GM10248 (cell line): ENCODE results near the gene NPC2.

Source experiments
- CTCF ChIA-PET: fragments of 300-600 bp; sonication (Branson Sonifier 250); formaldehyde crosslinking; extraction: SDS; loops from one replicate; lab custom pipeline; 2021; ENCODE audit warnings: antibody characterized with exemption; lab: Yijun Ruan, JAX
- POLR2A ChIA-PET: fragments of 350-650 bp; sonication (Branson Sonifier 250); formaldehyde crosslinking; extraction: SDS; loops from one replicate; lab custom pipeline; 2020; ENCODE audit warnings: antibody characterized with exemption; lab: Yijun Ruan, JAX
- DNase-seq: peaks from one replicate; pipeline ENCODE4 v3.0.0; 2012; ENCODE audit errors: extremely low spot score
- TF ChIP-seq, protein P1 (sequence below): IDR thresholded peaks from 2 replicates; pipeline ENCODE4 v1.5.1; 2012; ENCODE audit warnings: mild to moderate bottlenecking, low read depth; ENCODE audit errors: extremely low read depth, missing control alignments, control extremely low read depth

NPC2 gene

DNA sequence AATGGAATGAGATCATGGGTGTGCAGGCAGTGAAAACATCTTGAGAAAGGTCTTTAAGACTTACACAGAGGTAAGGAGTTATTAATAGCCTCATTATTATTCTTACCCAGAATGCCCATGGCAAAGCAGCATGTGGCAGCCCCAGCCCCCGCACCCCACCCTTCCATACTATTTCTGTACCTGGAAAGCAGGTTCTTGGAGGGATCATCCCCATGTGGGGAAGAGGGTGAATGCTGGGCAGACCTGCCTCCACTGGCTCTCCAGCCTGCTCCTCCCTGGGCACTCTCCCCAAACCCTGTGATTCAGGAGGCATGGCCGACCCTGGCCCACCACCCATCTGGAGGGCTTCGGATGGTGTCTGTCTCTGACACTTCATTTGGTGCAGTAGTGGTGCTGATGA lies 28.3 kb downstream of the NPC2 start:
- ChIA-PET POLR2A (no interaction called here), CTCF (interaction anchor here (1.0 to 1.9 kb wide), 3 partner anchors 17 to 28 kb away, joined by 3 to 4 read pairs (median 3); partner anchors contain the start of genes ISCA2 and NPC2)
- DNase-seq: no peak
- TF ChIP-seq, protein P1, sequence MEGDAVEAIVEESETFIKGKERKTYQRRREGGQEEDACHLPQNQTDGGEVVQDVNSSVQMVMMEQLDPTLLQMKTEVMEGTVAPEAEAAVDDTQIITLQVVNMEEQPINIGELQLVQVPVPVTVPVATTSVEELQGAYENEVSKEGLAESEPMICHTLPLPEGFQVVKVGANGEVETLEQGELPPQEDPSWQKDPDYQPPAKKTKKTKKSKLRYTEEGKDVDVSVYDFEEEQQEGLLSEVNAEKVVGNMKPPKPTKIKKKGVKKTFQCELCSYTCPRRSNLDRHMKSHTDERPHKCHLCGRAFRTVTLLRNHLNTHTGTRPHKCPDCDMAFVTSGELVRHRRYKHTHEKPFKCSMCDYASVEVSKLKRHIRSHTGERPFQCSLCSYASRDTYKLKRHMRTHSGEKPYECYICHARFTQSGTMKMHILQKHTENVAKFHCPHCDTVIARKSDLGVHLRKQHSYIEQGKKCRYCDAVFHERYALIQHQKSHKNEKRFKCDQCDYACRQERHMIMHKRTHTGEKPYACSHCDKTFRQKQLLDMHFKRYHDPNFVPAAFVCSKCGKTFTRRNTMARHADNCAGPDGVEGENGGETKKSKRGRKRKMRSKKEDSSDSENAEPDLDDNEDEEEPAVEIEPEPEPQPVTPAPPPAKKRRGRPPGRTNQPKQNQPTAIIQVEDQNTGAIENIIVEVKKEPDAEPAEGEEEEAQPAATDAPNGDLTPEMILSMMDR: no peak

DNA sequence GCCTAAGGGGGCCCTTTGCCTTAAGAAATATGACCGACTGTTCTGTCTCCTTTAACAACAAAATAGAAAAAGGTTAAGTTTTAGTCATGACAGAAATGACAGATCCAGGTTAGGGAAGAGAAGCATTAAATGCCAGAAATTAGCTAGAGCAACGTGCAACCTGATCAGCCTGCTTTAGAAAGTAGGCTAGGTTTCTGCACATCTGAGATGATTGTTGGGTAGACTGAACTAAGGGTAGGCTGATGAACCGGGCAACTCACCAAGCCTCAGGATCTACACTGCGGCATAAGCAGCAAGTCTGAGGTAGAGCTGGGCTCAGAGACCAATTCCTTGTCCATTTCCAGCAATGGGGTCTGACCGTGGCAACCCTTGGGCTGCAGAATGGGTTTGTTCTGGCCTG lies 29.4 kb downstream of the NPC2 start:
- DNase-seq: no peak
- ChIA-PET POLR2A (interaction anchor here (0.6 kb wide), 1 partner anchor 193 kb away, joined by 3 read pairs; no protein-coding TSS in a partner anchor), CTCF (interaction anchor here (1.0 to 1.4 kb wide), 3 partner anchors 22 to 31 kb away, joined by 3 to 4 read pairs (median 3); partner anchors contain the start of genes ISCA2 and NPC2)
- TF ChIP-seq, protein P1: no peak

DNA sequence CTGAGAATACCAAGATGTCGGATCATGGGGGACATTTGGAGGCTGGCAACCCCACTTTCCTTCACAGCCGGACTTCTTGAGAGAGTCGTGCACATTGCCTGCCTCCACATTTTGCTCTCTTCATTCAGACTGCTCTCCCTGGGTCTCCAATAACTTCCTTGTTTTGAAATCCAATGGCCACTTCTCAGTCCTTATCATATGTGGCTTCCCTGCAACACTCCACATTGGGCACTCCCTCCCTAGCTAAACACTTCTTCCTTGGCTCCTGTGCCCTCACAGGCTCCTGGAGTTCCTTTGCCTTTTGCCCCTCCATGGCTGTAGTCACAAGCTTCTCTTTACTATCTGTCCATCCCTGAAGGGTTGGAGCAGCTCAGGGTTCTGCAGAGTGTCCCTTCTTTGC lies 30.1 kb downstream of the NPC2 start:
- ChIA-PET POLR2A (interaction anchor here (0.6 kb wide), 1 partner anchor 194 kb away, joined by 3 read pairs; no protein-coding TSS in a partner anchor), CTCF (interaction anchor here (1.3 to 1.4 kb wide), 3 partner anchors 22 to 30 kb away, joined by 3 to 4 read pairs (median 3); no protein-coding TSS in a partner anchor)
- DNase-seq: no peak
- TF ChIP-seq, protein P1: no peak

DNA sequence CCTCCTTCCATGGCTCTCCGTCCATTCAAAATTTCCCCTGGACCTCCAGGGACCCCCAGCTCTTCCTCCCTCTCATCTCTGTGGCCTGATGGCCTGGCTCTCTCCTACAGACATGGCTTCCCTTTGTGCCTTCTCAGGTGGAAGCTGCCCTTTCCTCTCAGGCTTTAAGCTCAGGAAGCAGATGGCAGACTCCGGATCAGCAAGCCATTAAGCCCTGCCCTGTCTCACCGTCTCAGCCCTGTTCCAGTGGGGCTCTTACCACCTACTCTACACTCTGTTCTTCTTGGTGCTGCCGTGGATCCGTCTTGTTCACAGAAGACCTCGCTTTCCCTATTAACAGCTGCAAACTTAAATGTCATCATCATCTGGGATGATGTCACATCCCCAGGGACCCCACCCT lies 33.1 kb downstream of the NPC2 start:
- TF ChIP-seq, protein P1: no peak
- ChIA-PET POLR2A (interaction anchor here (0.6 kb wide), 1 partner anchor 12 kb away, joined by 3 read pairs; no protein-coding TSS in a partner anchor), CTCF (interaction anchor here (0.7 to 1.8 kb wide), 6 partner anchors 18 to 48 kb away, joined by 3 to 5 read pairs (median 4); partner anchors contain the start of genes ISCA2 and NPC2)
- no peak for DNase-seq

DNA sequence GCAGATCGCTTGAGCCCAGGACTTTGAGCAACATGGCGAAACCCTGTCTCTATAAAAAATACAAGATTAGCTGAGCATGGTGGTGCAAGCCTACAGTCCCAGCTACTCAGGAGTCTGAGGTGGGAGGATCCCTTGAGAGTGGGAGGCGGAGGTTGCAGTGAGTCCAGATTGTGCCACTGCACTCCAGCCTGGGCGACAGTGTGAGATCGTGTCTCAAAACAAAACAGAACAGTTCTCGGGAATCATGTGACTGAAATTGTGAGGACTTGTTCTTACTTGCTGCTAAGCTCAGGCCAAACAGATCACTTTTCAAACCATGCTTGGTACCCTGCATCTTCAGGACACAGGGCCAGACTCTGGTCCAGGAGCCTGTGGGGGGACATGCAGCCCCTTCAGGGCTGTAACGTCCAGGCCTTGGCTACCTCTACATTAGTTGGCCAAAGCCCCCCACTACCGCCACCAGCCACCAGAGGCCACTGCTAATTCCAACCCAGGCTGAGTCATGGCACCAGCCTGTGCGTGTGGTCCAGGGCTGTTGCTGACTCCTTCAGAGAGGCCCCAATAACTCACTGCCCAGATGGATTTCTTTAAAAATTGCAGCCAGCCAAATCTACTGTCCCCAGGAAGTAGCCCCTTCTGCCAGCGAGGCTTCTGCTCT lies 33.7 kb downstream of the NPC2 start:
- peak; percentile 57 for DNase-seq
- TF ChIP-seq, protein P1: peak; percentile 50
- CTCF ChIA-PET: interaction anchor here (0.7 to 2.0 kb wide), 7 partner anchors 16 to 107 kb away, joined by 3 to 8 read pairs (median 4); no protein-coding TSS in a partner anchor
- POLR2A ChIA-PET: interaction anchor here (0.6 kb wide), 1 partner anchor 12 kb away, joined by 3 read pairs; no protein-coding TSS in a partner anchor

DNA sequence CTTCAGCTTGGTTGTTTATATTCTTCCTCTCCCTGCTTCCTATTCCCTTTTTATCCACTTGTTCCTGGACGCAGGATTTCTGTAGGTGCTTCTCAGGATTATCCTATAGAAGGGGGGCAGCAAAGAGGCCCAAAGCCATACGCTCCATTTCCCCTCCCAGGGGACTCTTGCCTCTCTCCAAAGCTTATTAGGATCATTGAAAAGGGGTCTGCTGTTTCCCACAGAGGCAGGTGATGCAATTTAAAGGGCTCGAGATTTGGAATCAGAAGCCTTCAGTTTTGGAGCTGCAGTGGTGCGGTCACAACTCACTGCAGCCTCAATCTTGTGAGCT lies 35.6 kb downstream of the NPC2 start:
- TF ChIP-seq, protein P1: no peak
- DNase-seq: no peak
- POLR2A ChIA-PET: no interaction called here
- CTCF ChIA-PET: interaction anchor here (1.3 to 2.0 kb wide), 3 partner anchors 10 to 35 kb away, joined by 3 to 8 read pairs (median 4); partner anchors contain the start of genes ISCA2 and NPC2
